Ovary (tissue), 3 donors: ENCODE data around the gene LTB4R2.

Experiments
- POLR2A ChIP-seq: fragments of 450-650 bp; IDR thresholded peaks from one replicate; pipeline ENCODE4 v1.6.1; 2017; ENCODE audit warnings: antibody characterized with exemption, mild to moderate bottlenecking, moderate library complexity
- TF ChIP-seq, protein P1 (sequence below), 3 donors: fragments of 450-650 bp in 2 of 3; fragments of 200-600 bp in 1 of 3; IDR thresholded peaks; one replicate each; pipeline versions ENCODE4 v1.5.1 to v1.8.0; 2016 to 2022; ENCODE audit warnings: antibody characterized with exemption in 3 of 3, mild to moderate bottlenecking in 1 of 3
- donor health status: DM: no; HTN: no; CAD: no.

DNA sequence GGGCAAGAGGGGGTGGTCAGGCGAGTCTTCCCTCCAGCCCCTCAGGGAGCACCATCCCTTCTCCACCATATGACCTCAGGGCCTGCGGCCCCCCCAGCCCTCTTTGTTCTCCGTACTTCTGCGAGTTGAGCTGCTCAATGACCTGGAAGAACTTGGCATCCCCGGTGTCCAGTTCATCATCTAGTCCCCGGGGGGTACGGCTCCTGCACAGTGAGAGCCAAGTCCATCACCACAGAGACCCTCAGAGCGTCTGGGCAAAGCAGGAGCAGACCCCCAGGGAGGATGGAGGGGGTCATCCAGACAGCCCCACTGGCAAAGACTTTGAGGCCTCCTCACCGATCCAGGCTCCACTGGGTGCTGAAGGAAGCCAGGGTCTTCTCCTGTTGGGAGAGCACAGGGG lies 16.0 kb downstream of the LTB4R2 start:
- TF ChIP-seq POLR2A = no peak
- TF ChIP-seq, protein P1, sequence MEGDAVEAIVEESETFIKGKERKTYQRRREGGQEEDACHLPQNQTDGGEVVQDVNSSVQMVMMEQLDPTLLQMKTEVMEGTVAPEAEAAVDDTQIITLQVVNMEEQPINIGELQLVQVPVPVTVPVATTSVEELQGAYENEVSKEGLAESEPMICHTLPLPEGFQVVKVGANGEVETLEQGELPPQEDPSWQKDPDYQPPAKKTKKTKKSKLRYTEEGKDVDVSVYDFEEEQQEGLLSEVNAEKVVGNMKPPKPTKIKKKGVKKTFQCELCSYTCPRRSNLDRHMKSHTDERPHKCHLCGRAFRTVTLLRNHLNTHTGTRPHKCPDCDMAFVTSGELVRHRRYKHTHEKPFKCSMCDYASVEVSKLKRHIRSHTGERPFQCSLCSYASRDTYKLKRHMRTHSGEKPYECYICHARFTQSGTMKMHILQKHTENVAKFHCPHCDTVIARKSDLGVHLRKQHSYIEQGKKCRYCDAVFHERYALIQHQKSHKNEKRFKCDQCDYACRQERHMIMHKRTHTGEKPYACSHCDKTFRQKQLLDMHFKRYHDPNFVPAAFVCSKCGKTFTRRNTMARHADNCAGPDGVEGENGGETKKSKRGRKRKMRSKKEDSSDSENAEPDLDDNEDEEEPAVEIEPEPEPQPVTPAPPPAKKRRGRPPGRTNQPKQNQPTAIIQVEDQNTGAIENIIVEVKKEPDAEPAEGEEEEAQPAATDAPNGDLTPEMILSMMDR (IDR thresholded peaks at IDR 0.05) = no peak
